NB4 (cell line): Measurements from ENCODE around the gene CRB3.

Source experiments
- POLR2A ChIP-seq: IDR thresholded peaks from 2 replicates; pipeline ENCODE4 v1.6.1; 2011; ENCODE audit warnings: mild to moderate bottlenecking; ENCODE audit not compliant: insufficient read length; ENCODE audit errors: extremely low read depth
- TF ChIP-seq, protein P1 (sequence below): IDR thresholded peaks from one replicate; pipeline ENCODE4 v1.5.1; 2012; ENCODE audit warnings: low read depth, low read length
- TF ChIP-seq, protein P2 (sequence below): IDR thresholded peaks from 2 replicates; pipeline ENCODE4 v1.6.1; 2011; ENCODE audit warnings: low read depth, low read length

DNA sequence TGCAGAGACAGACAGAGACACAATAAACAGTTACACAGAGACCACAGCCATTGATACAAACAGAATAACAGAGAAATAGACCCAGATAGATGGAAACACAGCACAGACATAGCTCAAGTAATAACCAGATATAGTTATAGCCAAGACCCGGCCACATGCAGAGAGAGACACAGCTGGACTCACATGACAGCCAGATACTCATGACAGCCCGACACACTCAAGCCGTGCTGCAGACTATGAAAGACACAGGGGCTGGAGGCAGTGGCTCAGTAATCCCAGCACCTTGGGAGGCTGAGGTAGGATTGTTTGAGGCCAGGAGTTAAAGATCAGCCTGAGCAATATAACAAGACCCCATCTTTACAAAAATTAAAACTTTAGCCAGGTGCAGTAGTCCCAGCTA lies 19.2 kb downstream of the CRB3 start:
- TF ChIP-seq, protein P1, sequence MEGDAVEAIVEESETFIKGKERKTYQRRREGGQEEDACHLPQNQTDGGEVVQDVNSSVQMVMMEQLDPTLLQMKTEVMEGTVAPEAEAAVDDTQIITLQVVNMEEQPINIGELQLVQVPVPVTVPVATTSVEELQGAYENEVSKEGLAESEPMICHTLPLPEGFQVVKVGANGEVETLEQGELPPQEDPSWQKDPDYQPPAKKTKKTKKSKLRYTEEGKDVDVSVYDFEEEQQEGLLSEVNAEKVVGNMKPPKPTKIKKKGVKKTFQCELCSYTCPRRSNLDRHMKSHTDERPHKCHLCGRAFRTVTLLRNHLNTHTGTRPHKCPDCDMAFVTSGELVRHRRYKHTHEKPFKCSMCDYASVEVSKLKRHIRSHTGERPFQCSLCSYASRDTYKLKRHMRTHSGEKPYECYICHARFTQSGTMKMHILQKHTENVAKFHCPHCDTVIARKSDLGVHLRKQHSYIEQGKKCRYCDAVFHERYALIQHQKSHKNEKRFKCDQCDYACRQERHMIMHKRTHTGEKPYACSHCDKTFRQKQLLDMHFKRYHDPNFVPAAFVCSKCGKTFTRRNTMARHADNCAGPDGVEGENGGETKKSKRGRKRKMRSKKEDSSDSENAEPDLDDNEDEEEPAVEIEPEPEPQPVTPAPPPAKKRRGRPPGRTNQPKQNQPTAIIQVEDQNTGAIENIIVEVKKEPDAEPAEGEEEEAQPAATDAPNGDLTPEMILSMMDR: no peak
- TF ChIP-seq POLR2A: no peak
- TF ChIP-seq, protein P2, sequence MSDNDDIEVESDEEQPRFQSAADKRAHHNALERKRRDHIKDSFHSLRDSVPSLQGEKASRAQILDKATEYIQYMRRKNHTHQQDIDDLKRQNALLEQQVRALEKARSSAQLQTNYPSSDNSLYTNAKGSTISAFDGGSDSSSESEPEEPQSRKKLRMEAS: no peak
